Activated naive CD4-positive, alpha-beta T cell treated with anti-CD3 and anti-CD28 coated beads, Interleukin-2, amount 50 U/mL, for 16 hours (primary cell): ENCODE data around the gene KNCN.

Experiments used
- DNase-seq: peaks from one replicate; pipeline ENCODE4 v3.0.0-alpha.2; 2020

Gene KNCN

GRCh38 chr1:46551597-46552095 lies at the start of gene KNCN:
Gene KNCN, minus strand, starts transcription at chr1:46551647. Its CDS starts 432 bp downstream, at chr1:46551215.
- no peak for DNase-seq

- DNase-seq, result no peak
These were observed 47.9 kb upstream of the KNCN start for GRCh38 chr1:46599059-46599970.

GRCh38 chr1:46596846-46597245 lies 45.4 kb upstream of the KNCN start:
- no peak for DNase-seq

- no peak for DNase-seq
These were observed 44.6 kb upstream of the KNCN start for GRCh38 chr1:46596036-46596435.

- DNase-seq, result no peak
These were observed 43.7 kb upstream of the KNCN start for GRCh38 chr1:46595127-46595526.

GRCh38 chr1:46594063-46594462 lies 42.6 kb upstream of the KNCN start:
- DNase-seq, result no peak

- DNase-seq, result no peak
These were observed 41.4 kb upstream of the KNCN start for GRCh38 chr1:46592823-46593222.

GRCh38 chr1:46589529-46589928 lies 38.1 kb upstream of the KNCN start:
- DNase-seq, result no peak

- DNase-seq, result no peak
These were observed 35.6 kb upstream of the KNCN start for GRCh38 chr1:46587069-46587468.

GRCh38 chr1:46585312-46585938 lies 34.0 kb upstream of the KNCN start:
- no peak for DNase-seq

GRCh38 chr1:46583494-46583893 lies 32.0 kb upstream of the KNCN start:
- DNase-seq, result no peak

- no peak for DNase-seq
These were observed 31.5 kb upstream of the KNCN start for GRCh38 chr1:46582972-46583371.

- DNase-seq, result no peak
These were observed 30.4 kb upstream of the KNCN start for GRCh38 chr1:46581681-46582455.

- DNase-seq, result no peak
These were observed 28.9 kb upstream of the KNCN start for GRCh38 chr1:46580140-46580903.

GRCh38 chr1:46577671-46578070 lies 26.2 kb upstream of the KNCN start:
- no peak for DNase-seq

- no peak for DNase-seq
These were observed 25.1 kb upstream of the KNCN start for GRCh38 chr1:46576596-46576995.

GRCh38 chr1:46575778-46576177 lies 24.3 kb upstream of the KNCN start:
- DNase-seq, result no peak

- no peak for DNase-seq
These were observed 23.9 kb upstream of the KNCN start for GRCh38 chr1:46575300-46575699.

- no peak for DNase-seq
These were observed 20.3 kb upstream of the KNCN start for GRCh38 chr1:46571691-46572225.

- DNase-seq, result no peak
These were observed 18.7 kb upstream of the KNCN start for GRCh38 chr1:46569884-46570725.

GRCh38 chr1:46569116-46569515 lies 17.7 kb upstream of the KNCN start:
- DNase-seq, result no peak
